Ishikawa (cell line): Measurements from ENCODE around the gene SPATA46.

Experiments
- CEBPB ChIP-seq: IDR thresholded peaks from 2 replicates; pipeline ENCODE4 v1.6.1; 2012
- EP300 ChIP-seq: IDR thresholded peaks from 2 replicates; pipeline ENCODE4 v1.6.1; 2012; ENCODE audit warnings: borderline replicate concordance
- MAX ChIP-seq: IDR thresholded peaks from 2 replicates; pipeline ENCODE4 v1.6.1; 2012
- RAD21 ChIP-seq: IDR thresholded peaks from 2 replicates; pipeline ENCODE4 v1.6.1; 2012; ENCODE audit warnings: low read depth
- REST ChIP-seq: IDR thresholded peaks from 2 replicates; pipeline ENCODE4 v1.6.1; 2012; ENCODE audit warnings: low read depth, mild to moderate bottlenecking
- TAF1 ChIP-seq: IDR thresholded peaks from 2 replicates; pipeline ENCODE4 v1.6.1; 2012; ENCODE audit warnings: low read depth, mild to moderate bottlenecking
- TCF12 ChIP-seq: IDR thresholded peaks from 2 replicates; pipeline ENCODE4 v1.6.1; 2012; ENCODE audit warnings: low read depth
- USF1 ChIP-seq: IDR thresholded peaks from 2 replicates; pipeline ENCODE4 v1.6.1; 2012
- YY1 ChIP-seq: IDR thresholded peaks from 2 replicates; pipeline ENCODE4 v1.6.1; 2012; ENCODE audit warnings: low read depth
- ZBTB7A ChIP-seq: IDR thresholded peaks from 2 replicates; pipeline ENCODE4 v1.6.1; 2012; ENCODE audit warnings: low read depth

GRCh38 chr1:162417650-162418049 lies 41.0 kb upstream of the SPATA46 start:
- TF ChIP-seq RAD21 (no peak), TAF1 (no peak), MAX (no peak), EP300 (no peak), USF1 (no peak), ZBTB7A (no peak), REST (no peak), CEBPB (no peak), TCF12 (no peak), YY1 (no peak)
